HCT116 (cell line): ENCODE data around the gene NKTR. TPM values are rescaled to one million over a fixed set of nuclear protein-coding genes. Genes with fewer than 3 reads are reported as not detected.
A peak's percentile ranks its signal among the peaks of the same experiment; 100 is the strongest.

ENCODE experiments used
- ATAC-seq: fragments of 200-7000 bp; cut with Tn5 transposase; 2 replicates; pipeline ENCODE4 v1.9.1; 2020; ENCODE audit warnings: mild to moderate bottlenecking, moderate library complexity
- BruUV-seq: library from RNA; stranded (reverse); fragments of 400-500 nt; replicated peaks from 2 replicates; lab custom pipeline; 2021; lab: Mats Ljungman, UMichigan
- CTCF ChIA-PET: fragments of 300-600 bp; sonication (Branson Sonifier 250); formaldehyde crosslinking; loops from one replicate; lab custom pipeline; 2021; ENCODE audit warnings: antibody characterized with exemption; lab: Charles Lee
- POLR2A ChIA-PET: fragments of 300-600, 350-600 bp; sonication (Branson Sonifier 250); formaldehyde crosslinking; loops from one replicate; lab custom pipeline; 2021; ENCODE audit warnings: antibody characterized with exemption; lab: Charles Lee
- RAD21 ChIA-PET, 2 experiments: fragments of 300-600 bp; sonication (Branson Sonifier 250); formaldehyde crosslinking; loops; one replicate each; lab custom pipeline; 2023; ENCODE audit warnings: low total read pairs in 2 of 2; ENCODE audit not compliant: uncharacterized antibody in 2 of 2, unreplicated experiment in 2 of 2, low non-redundant PET in 1 of 2; lab: Charles Lee
- DNase-seq: peaks from one replicate; pipeline ENCODE4 v3.0.0-alpha.2; 2010; ENCODE audit warnings: low read depth, low spot score
- H2AFZ ChIP-seq: fragments of 200-600 bp; shearing (Covaris generic), sonication (generic); 2 replicates; pipeline ENCODE4 v1.6.1; 2017; ENCODE audit warnings: low read depth, mixed run types, mixed read lengths, antibody characterized with exemption, low read length; ENCODE audit not compliant: poor library complexity, severe bottlenecking
- H3K27ac ChIP-seq: 2 replicates; pipeline ENCODE4 v1.5.1; 2012; ENCODE audit warnings: low read depth, low read length
- H3K27me3 ChIP-seq: fragments of 200-600 bp; sonication (generic); 2 replicates; pipeline ENCODE4 v1.6.1; 2016; ENCODE audit warnings: mixed run types, low read length, mixed read lengths; ENCODE audit not compliant: insufficient read depth
- H3K36me3 ChIP-seq, 2 experiments: fragments of 200-500 bp in 1 of 2; fragments of 200-600 bp in 1 of 2; sonication (Bioruptor generic) in 1 of 2; sonication (generic) in 1 of 2; 2 replicates each; pipeline versions ENCODE4 v1.5.1 to v1.6.1; 2014 to 2016; ENCODE audit warnings: low read length in 2 of 2, inconsistent platforms in 1 of 2, mixed read lengths in 1 of 2, mixed run types in 1 of 2; ENCODE audit not compliant: insufficient read depth in 2 of 2, control insufficient read depth in 1 of 2
- H3K4me1 ChIP-seq, 2 experiments: fragments of 200-600 bp in 1 of 2; sonication (generic) in 1 of 2; 2 replicates each; pipeline versions ENCODE4 v1.5.1 to v1.6.1; 2012 to 2017; ENCODE audit warnings: low read length in 2 of 2, inconsistent platforms in 1 of 2, mild to moderate bottlenecking in 1 of 2, mixed read lengths in 1 of 2, mixed run types in 1 of 2, moderate library complexity in 1 of 2; ENCODE audit not compliant: insufficient read depth in 2 of 2, control insufficient read depth in 1 of 2
- H3K4me2 ChIP-seq: fragments of 200-600 bp; sonication (generic); 2 replicates; pipeline ENCODE4 v1.6.1; 2017; ENCODE audit warnings: mixed run types, low read length, mixed read lengths
- H3K4me3 ChIP-seq, 2 experiments: fragments of 200-600 bp in 1 of 2; sonication (generic) in 1 of 2; replicated peaks in 1 of 2; 2 replicates each; pipeline ENCODE4 v1.5.1; 2011 to 2016; ENCODE audit warnings: low read length in 2 of 2, control low read depth in 1 of 2, low read depth in 1 of 2, mild to moderate bottlenecking in 1 of 2, mixed read lengths in 1 of 2, mixed run types in 1 of 2
- H3K79me2 ChIP-seq: fragments of 200-600 bp; sonication (generic); 2 replicates; pipeline ENCODE4 v1.6.1; 2017; ENCODE audit warnings: mild to moderate bottlenecking, mixed run types, low read length, moderate library complexity, mixed read lengths; ENCODE audit not compliant: insufficient read depth
- H3K9ac ChIP-seq: fragments of 200-600 bp; sonication (generic); 2 replicates; pipeline ENCODE4 v1.6.1; 2016; ENCODE audit warnings: low read length, mixed read lengths
- H3K9me2 ChIP-seq: fragments of 200-600 bp; sonication (generic), shearing (Covaris generic); 2 replicates; pipeline ENCODE4 v1.6.1; 2017; ENCODE audit warnings: mixed run types, mild to moderate bottlenecking, moderate library complexity; ENCODE audit not compliant: insufficient read depth
- H3K9me3 ChIP-seq, 2 experiments: fragments of 200-500 bp in 1 of 2; fragments of 200-600 bp in 1 of 2; sonication (Bioruptor generic) in 1 of 2; sonication (generic) in 1 of 2; 2 replicates each; pipeline ENCODE4 v1.6.1; 2014 to 2017; ENCODE audit warnings: low read length in 2 of 2, mixed read lengths in 2 of 2, inconsistent platforms in 1 of 2, low read depth in 1 of 2, mild to moderate bottlenecking in 1 of 2, mixed run types in 1 of 2, moderate library complexity in 1 of 2; ENCODE audit not compliant: control insufficient read depth in 1 of 2, insufficient read depth in 1 of 2
- H4K20me1 ChIP-seq: fragments of 200-600 bp; sonication (generic), shearing (Covaris generic); 2 replicates; pipeline ENCODE4 v1.6.1; 2017; ENCODE audit warnings: mixed run types, mild to moderate bottlenecking, moderate library complexity; ENCODE audit not compliant: insufficient read depth
- ATF3 ChIP-seq: IDR thresholded peaks from 2 replicates; pipeline ENCODE4 v1.6.1; 2012
- EGR1 ChIP-seq: IDR thresholded peaks from 2 replicates; pipeline ENCODE4 v1.6.1; 2012; ENCODE audit warnings: low read depth
- POLR2AphosphoS5 ChIP-seq: IDR thresholded peaks from 2 replicates; pipeline ENCODE4 v1.6.1; 2011; ENCODE audit warnings: mild to moderate bottlenecking, low read depth, low read length, moderate library complexity
- ZFX ChIP-seq: fragments of 450-650 bp; IDR thresholded peaks from 2 replicates; pipeline ENCODE4 v1.6.1; 2017
- ZNF274 ChIP-seq: fragments of 200-500 bp; sonication (Bioruptor generic); IDR thresholded peaks from 2 replicates; pipeline ENCODE4 v1.6.1; 2014; ENCODE audit warnings: mild to moderate bottlenecking, low read depth, low read length, inconsistent platforms
- intact Hi-C: fragments of 100-400 bp; cut with micrococcal nuclease; formaldehyde crosslinking; loops from 2 replicates; pipeline ENCODE4 v1.10.0; 2022
- total RNA-seq: library from RNA; stranded (reverse); gene quantifications from one replicate; pipeline ENCODE4 v1.2.1, GENCODE V29; 2021; ENCODE audit not compliant: unreplicated experiment

NKTR gene
- total RNA-seq, 1 experiment from 2014 or later, result 59.7 TPM

- TF ChIP-seq POLR2AphosphoS5 (no peak), ATF3 (no peak), ZNF274 (no peak), ZFX (peak; percentile 91; the same call in 1 of the 2 replicates)
- TF ChIP-seq, all 23 proteins: peak for 3
These were observed 54.1 kb downstream of the NKTR start (continued) for GRCh38 chr3:42654331-42655201.

GRCh38 chr3:42655331-42655888, 54.9 kb downstream of the NKTR start:
- peaks cover 42 to 59% of the 10 kb centered on the region in 2 experiments for H3K4me1 ChIP-seq
- ChIA-PET POLR2A (no interaction called here), RAD21 (no interaction called here), CTCF (no interaction called here)
- H3K36me3 ChIP-seq, result no peaks in the 10 kb centered on the region; a peak in 1 of 4 replicates
- peak overlapping the region; percentile 86 for H3K9ac ChIP-seq
- peaks cover 16% of the 10 kb centered on the region; the same call in 1 of the 2 replicates for H3K79me2 ChIP-seq
- H3K27me3 ChIP-seq, result no peaks in the 10 kb centered on the region
- H2AFZ ChIP-seq, result no peak overlapping the region
- DNase-seq, result no peak
- intact Hi-C loops, result no loop called here
- H3K4me2 ChIP-seq, result peak overlapping the region; percentile 99
- no peaks in the 10 kb centered on the region for H4K20me1 ChIP-seq
- peak overlapping the region; percentile 84 for H3K27ac ChIP-seq
- BruUV-seq, result no TSS peak
- no peaks in the 10 kb centered on the region for H3K9me2 ChIP-seq
- peak overlapping the region; percentile 75 to 86 for H3K4me3 ChIP-seq
- no peak for TF ChIP-seq EGR1
- TF ChIP-seq, all 23 proteins: peak for 0
- no peak for ATAC-seq
- no peaks in the 10 kb centered on the region for H3K9me3 ChIP-seq
